ENCODE data around the gene MAPK1.

DNA sequence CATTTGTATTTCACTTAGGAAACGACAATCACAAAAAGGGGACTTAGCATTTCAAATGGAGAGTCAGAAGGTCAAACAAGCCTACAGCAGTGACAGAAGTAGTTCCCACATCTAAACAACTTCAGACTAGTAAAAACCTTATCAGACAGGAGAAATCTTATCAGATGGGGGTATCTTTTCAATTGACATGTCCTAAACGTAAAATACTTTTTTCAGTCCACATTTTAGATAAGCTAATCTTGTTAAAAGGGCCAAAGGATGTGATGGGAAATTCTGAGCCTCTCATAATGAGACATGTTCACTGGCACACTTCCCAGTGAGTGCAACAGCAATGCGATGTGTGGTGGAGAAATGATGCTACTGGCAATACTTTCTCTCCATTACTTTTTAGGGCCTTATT lies 2.4 kb downstream of the MAPK1 start:
- TF ChIP-seq, protein P1, sequence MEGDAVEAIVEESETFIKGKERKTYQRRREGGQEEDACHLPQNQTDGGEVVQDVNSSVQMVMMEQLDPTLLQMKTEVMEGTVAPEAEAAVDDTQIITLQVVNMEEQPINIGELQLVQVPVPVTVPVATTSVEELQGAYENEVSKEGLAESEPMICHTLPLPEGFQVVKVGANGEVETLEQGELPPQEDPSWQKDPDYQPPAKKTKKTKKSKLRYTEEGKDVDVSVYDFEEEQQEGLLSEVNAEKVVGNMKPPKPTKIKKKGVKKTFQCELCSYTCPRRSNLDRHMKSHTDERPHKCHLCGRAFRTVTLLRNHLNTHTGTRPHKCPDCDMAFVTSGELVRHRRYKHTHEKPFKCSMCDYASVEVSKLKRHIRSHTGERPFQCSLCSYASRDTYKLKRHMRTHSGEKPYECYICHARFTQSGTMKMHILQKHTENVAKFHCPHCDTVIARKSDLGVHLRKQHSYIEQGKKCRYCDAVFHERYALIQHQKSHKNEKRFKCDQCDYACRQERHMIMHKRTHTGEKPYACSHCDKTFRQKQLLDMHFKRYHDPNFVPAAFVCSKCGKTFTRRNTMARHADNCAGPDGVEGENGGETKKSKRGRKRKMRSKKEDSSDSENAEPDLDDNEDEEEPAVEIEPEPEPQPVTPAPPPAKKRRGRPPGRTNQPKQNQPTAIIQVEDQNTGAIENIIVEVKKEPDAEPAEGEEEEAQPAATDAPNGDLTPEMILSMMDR (IDR thresholded peaks at IDR 0.05) = no peak
- no peak for TF ChIP-seq POLR2A (IDR thresholded peaks at IDR 0.05)
